ENCODE measurements around the gene SPTBN1.

The SPTBN1 gene

GRCh38 chr2:54699665-54700064, 243.5 kb downstream of the SPTBN1 start:
- DNase-seq (ENCODE audit: low read depth in 3 of 3) = no peak

GRCh38 chr2:54701029-54701428, 244.9 kb downstream of the SPTBN1 start:
- no peak for DNase-seq (ENCODE audit: low read depth in 3 of 3)

- no peak for DNase-seq (ENCODE audit: low read depth in 3 of 3)
These were observed 248.1 kb downstream of the SPTBN1 start for GRCh38 chr2:54704238-54704637.

GRCh38 chr2:54704688-54705605, 248.8 kb downstream of the SPTBN1 start:
- no peak for DNase-seq (ENCODE audit: low read depth in 3 of 3)

GRCh38 chr2:54706622-54707021, 250.5 kb downstream of the SPTBN1 start:
- DNase-seq (ENCODE audit: low read depth in 3 of 3) = no peak

- peak in 1 of 3 experiments; percentile 9 for DNase-seq (ENCODE audit: low read depth in 3 of 3)
These were observed 252.6 kb downstream of the SPTBN1 start for GRCh38 chr2:54708584-54709335.

- DNase-seq (ENCODE audit: low read depth in 3 of 3) = peak in 1 of 3 experiments; percentile 11
These were observed 253.2 kb downstream of the SPTBN1 start for GRCh38 chr2:54709336-54709809.

GRCh38 chr2:54710216-54710615, 254.1 kb downstream of the SPTBN1 start:
- DNase-seq (ENCODE audit: low read depth in 3 of 3) = no peak

GRCh38 chr2:54712516-54712915, 256.4 kb downstream of the SPTBN1 start:
- DNase-seq (ENCODE audit: low read depth in 3 of 3) = no peak

GRCh38 chr2:54714996-54715395, 258.9 kb downstream of the SPTBN1 start:
- no peak for DNase-seq (ENCODE audit: low read depth in 3 of 3)

GRCh38 chr2:54716375-54716774, 260.2 kb downstream of the SPTBN1 start:
- no peak for DNase-seq (ENCODE audit: low read depth in 3 of 3)

- DNase-seq (ENCODE audit: low read depth in 3 of 3) = no peak
These were observed 264.4 kb downstream of the SPTBN1 start for GRCh38 chr2:54720563-54720962.

All from stimulated activated CD4-positive, alpha-beta T cell treated with anti-CD3 and anti-CD28 coated beads, TNF-alpha, amount 100 ng/mL, for 24 hours (primary cell).